ENCODE results near the gene ABLIM1.

DNA sequence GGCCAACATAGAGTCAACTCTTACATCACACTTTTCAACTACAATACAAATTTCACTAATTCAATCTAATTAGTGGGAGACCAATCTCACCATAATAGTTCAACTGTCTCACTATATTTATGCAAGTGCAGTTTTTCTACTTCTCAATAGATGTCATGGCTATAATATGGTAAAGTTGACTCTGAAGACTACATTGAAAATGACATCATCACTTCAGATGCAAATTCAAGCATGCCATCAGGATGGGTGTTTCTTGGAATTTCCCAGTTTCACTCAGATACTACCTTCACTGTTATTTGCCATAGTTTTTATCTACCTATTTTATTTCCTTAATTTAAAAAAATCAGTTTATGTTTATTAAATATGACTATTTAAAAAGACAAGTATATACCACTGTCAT lies 67.1 kb downstream of the ABLIM1 start:
- TF ChIP-seq, protein P1, sequence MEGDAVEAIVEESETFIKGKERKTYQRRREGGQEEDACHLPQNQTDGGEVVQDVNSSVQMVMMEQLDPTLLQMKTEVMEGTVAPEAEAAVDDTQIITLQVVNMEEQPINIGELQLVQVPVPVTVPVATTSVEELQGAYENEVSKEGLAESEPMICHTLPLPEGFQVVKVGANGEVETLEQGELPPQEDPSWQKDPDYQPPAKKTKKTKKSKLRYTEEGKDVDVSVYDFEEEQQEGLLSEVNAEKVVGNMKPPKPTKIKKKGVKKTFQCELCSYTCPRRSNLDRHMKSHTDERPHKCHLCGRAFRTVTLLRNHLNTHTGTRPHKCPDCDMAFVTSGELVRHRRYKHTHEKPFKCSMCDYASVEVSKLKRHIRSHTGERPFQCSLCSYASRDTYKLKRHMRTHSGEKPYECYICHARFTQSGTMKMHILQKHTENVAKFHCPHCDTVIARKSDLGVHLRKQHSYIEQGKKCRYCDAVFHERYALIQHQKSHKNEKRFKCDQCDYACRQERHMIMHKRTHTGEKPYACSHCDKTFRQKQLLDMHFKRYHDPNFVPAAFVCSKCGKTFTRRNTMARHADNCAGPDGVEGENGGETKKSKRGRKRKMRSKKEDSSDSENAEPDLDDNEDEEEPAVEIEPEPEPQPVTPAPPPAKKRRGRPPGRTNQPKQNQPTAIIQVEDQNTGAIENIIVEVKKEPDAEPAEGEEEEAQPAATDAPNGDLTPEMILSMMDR (IDR thresholded peaks at IDR 0.05 in 8 of 11, conservative IDR thresholded peaks at IDR 0.05 in 3 of 11), result no peak
- no peak for TF ChIP-seq POLR2A (IDR thresholded peaks at IDR 0.05)
- no peak for TF ChIP-seq POLR2AphosphoS5 (IDR thresholded peaks at IDR 0.05)
